OCI-LY3 (cell line): ENCODE data around the gene GUCD1.

ENCODE experiments used
- H2AFZ ChIP-seq: fragments of 200-600, 300-600 bp; shearing (Covaris generic); 2 replicates; pipeline ENCODE4 v1.6.0; 2014; ENCODE audit warnings: antibody characterized with exemption, low read depth, low read length
- H3K27ac ChIP-seq: fragments of 200-600, 300-600 bp; sonication (generic); 2 replicates; pipeline ENCODE4 v1.5.1; 2014; ENCODE audit warnings: mild to moderate bottlenecking, low read length, moderate library complexity, mixed read lengths
- H3K27me3 ChIP-seq: fragments of 200-600, 300-600 bp; sonication (generic); 2 replicates; pipeline ENCODE4 v1.6.1; 2014; ENCODE audit warnings: low read depth, low read length, mixed read lengths
- H3K36me3 ChIP-seq: fragments of 200-600, 300-600 bp; sonication (generic); replicated peaks from 2 replicates; pipeline ENCODE3; 2014; ENCODE audit warnings: low read depth, low read length, mixed read lengths
- H3K4me1 ChIP-seq: fragments of 300-600, 200-600 bp; sonication (generic); 2 replicates; pipeline ENCODE4 v1.6.1; 2014; ENCODE audit warnings: low read length, mixed read lengths
- H3K4me2 ChIP-seq: fragments of 200-600, 300-600 bp; sonication (generic); 2 replicates; pipeline ENCODE4 v1.6.1; 2014; ENCODE audit warnings: low read length, mixed read lengths
- H3K4me3 ChIP-seq: fragments of 300-600, 200-600 bp; sonication (generic); 2 replicates; pipeline ENCODE4 v1.5.1; 2014; ENCODE audit warnings: antibody characterized with exemption, mild to moderate bottlenecking, low read length, moderate library complexity
- H3K79me2 ChIP-seq: fragments of 300-600, 200-600 bp; shearing (Covaris generic); 2 replicates; pipeline ENCODE4 v1.6.1; 2014; ENCODE audit warnings: mild to moderate bottlenecking, low read length, mixed read lengths
- H3K9ac ChIP-seq: fragments of 300-600, 200-600 bp; shearing (Covaris generic); 2 replicates; pipeline ENCODE4 v1.6.0; 2014; ENCODE audit warnings: mild to moderate bottlenecking, low read length, moderate library complexity
- H3K9me3 ChIP-seq: fragments of 200-600, 300-600 bp; shearing (Covaris generic); 2 replicates; pipeline ENCODE4 v1.6.1; 2014; ENCODE audit warnings: low read length, mixed read lengths; ENCODE audit not compliant: insufficient read depth
- H4K20me1 ChIP-seq: fragments of 200-600, 300-600 bp; sonication (generic); 2 replicates; pipeline ENCODE4 v1.6.1; 2016; ENCODE audit warnings: low read length, mixed read lengths; ENCODE audit not compliant: insufficient read depth
- CTCF ChIP-seq: fragments of 200-600, 300-600 bp; sonication (generic); IDR thresholded peaks from 2 replicates; pipeline ENCODE4 v1.5.1; 2014; ENCODE audit warnings: antibody characterized with exemption, low read length, low read depth
- EZH2phosphoT487 ChIP-seq: fragments of 200-600 bp; shearing (Covaris generic); IDR thresholded peaks from 2 replicates; pipeline ENCODE4 v1.6.1; 2018; ENCODE audit warnings: antibody characterized with exemption, mixed run types, low read depth

Gene GUCD1

GRCh38 chr22:24565077-24565476 lies 10.1 kb upstream of the GUCD1 start:
- Histone ChIP-seq H3K27ac (no peak overlapping the region), H3K9ac (no peak overlapping the region), H3K36me3 (peaks cover 63% of the 10 kb centered on the region), H4K20me1 (peaks cover 54% of the 10 kb centered on the region), H3K4me1 (no peaks in the 10 kb centered on the region), H3K27me3 (no peaks in the 10 kb centered on the region), H2AFZ (no peak overlapping the region), H3K9me3 (no peaks in the 10 kb centered on the region), H3K4me2 (no peak overlapping the region), H3K79me2 (peaks cover 92% of the 10 kb centered on the region), H3K4me3 (no peak overlapping the region)
- TF ChIP-seq EZH2phosphoT487 (no peak), CTCF (no peak)

GRCh38 chr22:24564376-24565058 lies 9.6 kb upstream of the GUCD1 start:
- no peak overlapping the region for H2AFZ ChIP-seq
- H3K27ac ChIP-seq = no peak overlapping the region
- no peak for TF ChIP-seq CTCF
- no peak for TF ChIP-seq EZH2phosphoT487
- no peaks in the 10 kb centered on the region for H3K27me3 ChIP-seq
- H3K9me3 ChIP-seq = no peaks in the 10 kb centered on the region
- peaks cover 54% of the 10 kb centered on the region for H4K20me1 ChIP-seq
- no peak overlapping the region for H3K4me3 ChIP-seq
- no peak overlapping the region for H3K4me2 ChIP-seq
- peaks cover 59% of the 10 kb centered on the region for H3K36me3 ChIP-seq
- H3K9ac ChIP-seq = no peak overlapping the region
- H3K79me2 ChIP-seq = peaks cover 94% of the 10 kb centered on the region
- no peaks in the 10 kb centered on the region for H3K4me1 ChIP-seq

GRCh38 chr22:24563246-24563645 lies 8.3 kb upstream of the GUCD1 start:
- Histone ChIP-seq H3K27ac (no peak overlapping the region), H3K4me1 (no peaks in the 10 kb centered on the region), H3K79me2 (peaks cover 99% of the 10 kb centered on the region), H3K9ac (no peak overlapping the region), H3K27me3 (no peaks in the 10 kb centered on the region), H3K4me2 (no peak overlapping the region), H3K9me3 (no peaks in the 10 kb centered on the region), H3K36me3 (peaks cover 65% of the 10 kb centered on the region), H3K4me3 (no peak overlapping the region), H2AFZ (no peak overlapping the region), H4K20me1 (peaks cover 60% of the 10 kb centered on the region)
- TF ChIP-seq EZH2phosphoT487 = no peak
- no peak for TF ChIP-seq CTCF

- peaks cover 44% of the 10 kb centered on the region for H4K20me1 ChIP-seq
- peaks cover 12% of the 10 kb centered on the region for H3K4me1 ChIP-seq
- no peak overlapping the region for H3K27ac ChIP-seq
- H3K79me2 ChIP-seq = peaks cover 92% of the 10 kb centered on the region
- no peak overlapping the region for H3K4me2 ChIP-seq
- H3K9ac ChIP-seq = no peak overlapping the region
- no peak overlapping the region for H2AFZ ChIP-seq
- no peaks in the 10 kb centered on the region for H3K9me3 ChIP-seq
- H3K4me3 ChIP-seq = no peak overlapping the region
- TF ChIP-seq EZH2phosphoT487 (no peak), CTCF (no peak)
- no peaks in the 10 kb centered on the region for H3K27me3 ChIP-seq
- peaks cover 56% of the 10 kb centered on the region for H3K36me3 ChIP-seq
These were observed 4.5 kb upstream of the GUCD1 start for GRCh38 chr22:24559471-24559870.
